ENCODE data around the gene COLGALT1. TPM values are rescaled to one million over a fixed set of nuclear protein-coding genes. Genes with fewer than 3 reads are reported as not detected.

COLGALT1 gene
- total RNA-seq, 4 donors from 2014 or later: 74.5 to 141 (median 88.2) TPM

- Histone ChIP-seq H3K36me3 (no peaks in the 10 kb centered on the region), H3K27ac (no peak overlapping the region), H3K27me3 (peaks cover 0 to 13% of the 10 kb centered on the region in 2 donors), H3K9me3 (peaks cover 0 to 10% (median 0%) of the 10 kb centered on the region in 4 donors), H3K4me3 (no peak overlapping the region), H3K4me1 (no peaks in the 10 kb centered on the region)
- DNase-seq (ENCODE audit: low spot score in 2 of 2): no peak
- WGBS, 2 donors: 64 to 73% methylated on average over 7 of the region's 7 CpGs
- no peak for TF ChIP-seq EP300 (IDR thresholded peaks at IDR 0.05)
- TF ChIP-seq, protein P1, sequence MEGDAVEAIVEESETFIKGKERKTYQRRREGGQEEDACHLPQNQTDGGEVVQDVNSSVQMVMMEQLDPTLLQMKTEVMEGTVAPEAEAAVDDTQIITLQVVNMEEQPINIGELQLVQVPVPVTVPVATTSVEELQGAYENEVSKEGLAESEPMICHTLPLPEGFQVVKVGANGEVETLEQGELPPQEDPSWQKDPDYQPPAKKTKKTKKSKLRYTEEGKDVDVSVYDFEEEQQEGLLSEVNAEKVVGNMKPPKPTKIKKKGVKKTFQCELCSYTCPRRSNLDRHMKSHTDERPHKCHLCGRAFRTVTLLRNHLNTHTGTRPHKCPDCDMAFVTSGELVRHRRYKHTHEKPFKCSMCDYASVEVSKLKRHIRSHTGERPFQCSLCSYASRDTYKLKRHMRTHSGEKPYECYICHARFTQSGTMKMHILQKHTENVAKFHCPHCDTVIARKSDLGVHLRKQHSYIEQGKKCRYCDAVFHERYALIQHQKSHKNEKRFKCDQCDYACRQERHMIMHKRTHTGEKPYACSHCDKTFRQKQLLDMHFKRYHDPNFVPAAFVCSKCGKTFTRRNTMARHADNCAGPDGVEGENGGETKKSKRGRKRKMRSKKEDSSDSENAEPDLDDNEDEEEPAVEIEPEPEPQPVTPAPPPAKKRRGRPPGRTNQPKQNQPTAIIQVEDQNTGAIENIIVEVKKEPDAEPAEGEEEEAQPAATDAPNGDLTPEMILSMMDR (IDR thresholded peaks at IDR 0.05): no peak
- TF ChIP-seq POLR2A (IDR thresholded peaks at IDR 0.05): no peak
Measured at GRCh38 chr19:17532557-17532956, 22.9 kb upstream of the COLGALT1 start.

DNA sequence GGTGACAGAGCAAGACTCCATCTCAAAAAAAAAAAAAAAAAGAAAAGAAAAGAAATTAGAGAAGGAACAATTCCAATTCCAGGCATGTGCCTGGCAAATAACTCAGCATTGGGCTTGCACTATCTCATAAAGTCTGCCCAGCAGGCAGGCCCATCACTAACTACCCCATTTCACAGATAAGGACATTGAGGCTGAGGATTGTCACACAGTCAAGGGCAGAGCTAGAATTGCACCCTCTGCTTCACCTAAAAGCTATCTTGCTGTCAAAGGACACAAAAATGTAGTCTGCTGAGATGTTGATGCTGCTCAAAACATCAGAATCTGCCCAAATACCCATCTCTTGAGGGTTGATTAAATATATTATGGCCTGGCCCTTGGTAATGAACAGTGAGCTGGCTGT is 20.7 kb upstream of the COLGALT1 start:
- TF ChIP-seq, protein P1 (IDR thresholded peaks at IDR 0.05): no peak
- TF ChIP-seq POLR2A (IDR thresholded peaks at IDR 0.05) (no peak), EP300 (IDR thresholded peaks at IDR 0.05) (no peak)
- no peak overlapping the region for H3K27ac ChIP-seq
- peaks cover 0 to 1% (median 0%) of the 10 kb centered on the region in 4 donors for H3K9me3 ChIP-seq
- no peaks in the 10 kb centered on the region for H3K27me3 ChIP-seq
- DNase-seq (ENCODE audit: low spot score in 2 of 2): no peak
- H3K36me3 ChIP-seq: no peaks in the 10 kb centered on the region
- no peak overlapping the region for H3K4me3 ChIP-seq
- peaks cover 0 to 15% (median 8%) of the 10 kb centered on the region in 4 donors for H3K4me1 ChIP-seq

DNA sequence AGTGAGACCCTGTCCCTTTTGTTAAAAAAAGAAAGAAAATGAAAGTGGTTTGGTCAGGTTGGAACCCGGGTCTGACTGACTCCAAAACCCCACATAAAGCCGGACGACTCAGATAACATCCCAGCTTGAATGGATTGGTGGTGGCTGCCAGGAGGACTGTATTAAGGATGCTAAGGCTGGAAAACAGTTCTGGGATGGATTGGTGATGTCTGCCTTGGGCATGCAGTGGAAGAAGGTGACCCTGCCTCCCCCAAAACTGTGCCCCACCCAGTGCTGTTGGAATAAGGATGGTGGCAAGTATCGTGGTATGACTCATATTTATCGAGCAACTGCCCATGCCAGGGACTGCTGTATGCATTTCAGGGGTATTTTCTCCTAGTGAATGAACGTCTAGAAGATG is 18.5 kb upstream of the COLGALT1 start:
- no peak for DNase-seq (ENCODE audit: low spot score in 2 of 2)
- H3K36me3 ChIP-seq: no peaks in the 10 kb centered on the region
- 76 to 78% methylated on average over 6 of the region's 6 CpGs for WGBS, 2 donors
- peaks cover 0 to 17% (median 8%) of the 10 kb centered on the region in 4 donors for H3K4me1 ChIP-seq
- no peak overlapping the region for H3K27ac ChIP-seq
- TF ChIP-seq, protein P1 (IDR thresholded peaks at IDR 0.05): no peak
- TF ChIP-seq POLR2A (IDR thresholded peaks at IDR 0.05): no peak
- TF ChIP-seq EP300 (IDR thresholded peaks at IDR 0.05): no peak
- no peak overlapping the region for H3K4me3 ChIP-seq
- H3K9me3 ChIP-seq: peaks cover 0 to 9% (median 0%) of the 10 kb centered on the region in 4 donors
- H3K27me3 ChIP-seq: no peaks in the 10 kb centered on the region

DNA sequence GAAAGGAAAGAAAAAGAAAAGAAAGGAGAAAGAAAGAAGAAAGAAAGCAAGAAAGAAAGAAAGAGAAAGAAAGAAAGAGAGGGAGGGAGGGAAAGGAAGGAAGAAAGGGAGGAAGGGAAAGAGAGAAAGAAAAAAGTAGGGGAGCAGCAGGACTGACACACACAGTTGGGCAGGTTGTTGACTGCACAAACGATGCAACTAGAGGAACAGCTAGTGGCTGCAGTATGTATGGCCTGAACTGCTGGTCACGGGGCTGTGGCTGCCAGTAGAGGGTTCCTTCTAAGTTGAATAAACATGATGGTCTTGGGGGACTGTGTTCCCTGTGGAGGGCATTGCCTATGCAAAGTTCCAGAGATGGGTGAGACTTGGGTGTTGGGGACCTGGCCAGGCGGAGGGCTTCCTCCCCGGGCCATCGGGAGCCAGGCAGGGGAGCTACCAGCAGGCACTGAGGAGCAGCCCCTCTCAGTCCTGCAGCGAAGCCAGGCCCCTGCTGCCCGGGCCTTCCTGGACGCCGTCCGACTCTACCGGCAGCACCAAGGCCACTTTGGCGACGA is 16.7 kb upstream of the COLGALT1 start:
- Histone ChIP-seq H3K27me3 (no peaks in the 10 kb centered on the region), H3K36me3 (no peaks in the 10 kb centered on the region), H3K27ac (peak overlapping the region in 2 of 4 donors; percentile 73 to 74), H3K4me1 (peaks cover 0 to 17% (median 8%) of the 10 kb centered on the region in 4 donors), H3K4me3 (peak overlapping the region; percentile 27 to 60 (median 44)), H3K9me3 (peaks cover 0 to 9% (median 0%) of the 10 kb centered on the region in 4 donors)
- 7 to 21% methylated on average over 3 to 5 of the region's 13 CpGs for WGBS, 2 donors
- TF ChIP-seq POLR2A (IDR thresholded peaks at IDR 0.05) (no peak), EP300 (IDR thresholded peaks at IDR 0.05) (no peak)
- TF ChIP-seq, protein P1 (IDR thresholded peaks at IDR 0.05): no peak
- no peak for DNase-seq (ENCODE audit: low spot score in 2 of 2)

GRCh38 chr19:17539238-17540117 is 16.0 kb upstream of the COLGALT1 start:
- TF ChIP-seq EP300 (IDR thresholded peaks at IDR 0.05) (peak in 1 of 2 donors; percentile 35), POLR2A (IDR thresholded peaks at IDR 0.05) (no peak)
- TF ChIP-seq, protein P1 (IDR thresholded peaks at IDR 0.05): peak; percentile 21 to 65 (median 43)
- Histone ChIP-seq H3K4me3 (peak overlapping the region; percentile 27 to 60 (median 44)), H3K9me3 (peaks cover 0 to 9% (median 0%) of the 10 kb centered on the region in 4 donors), H3K36me3 (no peaks in the 10 kb centered on the region), H3K27me3 (no peaks in the 10 kb centered on the region), H3K27ac (peak overlapping the region in 2 of 4 donors; percentile 73 to 74), H3K4me1 (peaks cover 0 to 17% (median 8%) of the 10 kb centered on the region in 4 donors)
- DNase-seq (ENCODE audit: low spot score in 2 of 2): peak; percentile 99
- WGBS, 2 donors: 1 to 2% methylated on average over 42 to 52 of the region's 82 CpGs
